H9 (cell line): ENCODE results near the gene MAML3. TPM values are rescaled to one million over a fixed set of nuclear protein-coding genes. Genes with fewer than 3 reads are reported as not detected.
"Not testable (repeated sequence)": the region's sequence is repeated elsewhere in the genome, so short reads cannot be mapped to it uniquely, and the experiment has no call there.

Experiments
- DNase-seq: peaks from one replicate; pipeline ENCODE4 v3.0.0-alpha.2; 2017
- H2AFZ ChIP-seq: one replicate; pipeline ENCODE4 v1.6.1; 2013; ENCODE audit warnings: mild to moderate bottlenecking, low read length, control low read depth, moderate library complexity
- H2AK5ac ChIP-seq: 2 replicates; pipeline ENCODE4 v1.6.1; 2013; ENCODE audit warnings: low read length, control low read depth, mixed read lengths; ENCODE audit not compliant: insufficient read length
- H2BK120ac ChIP-seq: one replicate; pipeline ENCODE4 v1.6.1; 2013; ENCODE audit warnings: low read depth, mild to moderate bottlenecking, low read length, control low read depth, inconsistent platforms; ENCODE audit not compliant: poor library complexity, severe bottlenecking
- H2BK12ac ChIP-seq: 2 replicates; pipeline ENCODE4 v1.6.1; 2013; ENCODE audit warnings: low read length, control low read depth, mixed read lengths, low read depth; ENCODE audit not compliant: insufficient read length
- H2BK15ac ChIP-seq: 2 replicates; pipeline ENCODE4 v1.6.1; 2013; ENCODE audit warnings: low read depth, low read length, control low read depth
- H2BK20ac ChIP-seq: one replicate; pipeline ENCODE4 v1.6.1; 2013; ENCODE audit warnings: low read depth, mild to moderate bottlenecking, low read length, control low read depth, inconsistent platforms; ENCODE audit not compliant: poor library complexity, severe bottlenecking
- H2BK5ac ChIP-seq: 2 replicates; pipeline ENCODE4 v1.6.1; 2013; ENCODE audit warnings: low read length, control low read depth, mixed read lengths; ENCODE audit not compliant: insufficient read length
- H3K14ac ChIP-seq: 2 replicates; pipeline ENCODE4 v1.6.1; 2013; ENCODE audit warnings: low read length, control low read depth; ENCODE audit not compliant: insufficient read depth
- H3K18ac ChIP-seq: 2 replicates; pipeline ENCODE4 v1.6.1; 2013; ENCODE audit warnings: low read depth, mild to moderate bottlenecking, mixed read lengths, low read length, control low read depth; ENCODE audit not compliant: insufficient read length
- H3K23ac ChIP-seq: 2 replicates; pipeline ENCODE4 v1.6.1; 2013; ENCODE audit warnings: low read length, control low read depth, mixed read lengths, low read depth; ENCODE audit not compliant: insufficient read length
- H3K23me2 ChIP-seq: 2 replicates; pipeline ENCODE4 v1.6.1; 2013; ENCODE audit warnings: low read depth, mild to moderate bottlenecking, mixed read lengths, low read length, control low read depth; ENCODE audit not compliant: insufficient read length, poor library complexity, severe bottlenecking
- H3K27ac ChIP-seq: 2 replicates; pipeline ENCODE4 v1.5.1; 2013; ENCODE audit warnings: low read length, control low read depth, mixed read lengths, low read depth; ENCODE audit not compliant: insufficient read length
- H3K27me3 ChIP-seq: 2 replicates; pipeline ENCODE4 v1.6.1; 2013; ENCODE audit warnings: low read length, control low read depth, inconsistent platforms; ENCODE audit not compliant: insufficient read depth
- H3K4ac ChIP-seq: 2 replicates; pipeline ENCODE4 v1.6.1; 2013; ENCODE audit warnings: low read depth, mild to moderate bottlenecking, control low read depth, inconsistent platforms, low read length, moderate library complexity
- H3K4me1 ChIP-seq: 2 replicates; pipeline ENCODE4 v1.6.1; 2013; ENCODE audit warnings: low read length, control low read depth, inconsistent platforms; ENCODE audit not compliant: insufficient read depth
- H3K4me2 ChIP-seq: 2 replicates; pipeline ENCODE4 v1.6.1; 2013; ENCODE audit warnings: low read length, control low read depth, mixed read lengths; ENCODE audit not compliant: insufficient read length, insufficient read depth
- H3K56ac ChIP-seq: 2 replicates; pipeline ENCODE4 v1.6.1; 2013; ENCODE audit warnings: low read depth, mild to moderate bottlenecking, mixed read lengths, low read length, control low read depth; ENCODE audit not compliant: insufficient read length
- H3K79me1 ChIP-seq: 2 replicates; pipeline ENCODE4 v1.6.1; 2013; ENCODE audit warnings: low read depth, mild to moderate bottlenecking, moderate library complexity, low read length, control low read depth, inconsistent platforms; ENCODE audit not compliant: insufficient read depth, poor library complexity, severe bottlenecking
- H3K79me2 ChIP-seq: 2 replicates; pipeline ENCODE4 v1.6.1; 2013; ENCODE audit warnings: low read length, control low read depth, inconsistent platforms; ENCODE audit not compliant: insufficient read depth
- H3K9ac ChIP-seq: 2 replicates; pipeline ENCODE4 v1.6.1; 2013; ENCODE audit warnings: low read length, control low read depth, mixed read lengths; ENCODE audit not compliant: insufficient read length; ENCODE audit errors: extremely low read depth
- H3K9me3 ChIP-seq: one replicate; pipeline ENCODE4 v1.6.1; 2013; ENCODE audit warnings: low read depth, low read length, inconsistent platforms; ENCODE audit not compliant: control insufficient read depth
- H3T11ph ChIP-seq: one replicate; pipeline ENCODE4 v1.6.1; 2013; ENCODE audit warnings: mild to moderate bottlenecking, low read length, control low read depth, inconsistent platforms
- H4K20me1 ChIP-seq: one replicate; pipeline ENCODE4 v1.6.1; 2013; ENCODE audit not compliant: control insufficient read depth, insufficient read length, insufficient read depth
- H4K5ac ChIP-seq: 2 replicates; pipeline ENCODE4 v1.6.1; 2013; ENCODE audit warnings: low read depth, mild to moderate bottlenecking, mixed read lengths, low read length, control low read depth; ENCODE audit not compliant: insufficient read length
- H4K8ac ChIP-seq: replicated peaks from 2 replicates; pipeline ENCODE4 v1.6.1; 2013; ENCODE audit warnings: low read length, control low read depth, mixed read lengths, low read depth; ENCODE audit not compliant: insufficient read length
- H4K91ac ChIP-seq: 2 replicates; pipeline ENCODE4 v1.6.1; 2013; ENCODE audit warnings: low read depth, mild to moderate bottlenecking, moderate library complexity, mixed read lengths, low read length, control low read depth; ENCODE audit not compliant: insufficient read length
- H3K27ac Mint-ChIP-seq, 3 experiments: 2 replicates in 2 of 3; 3 replicates in 1 of 3; pipeline ENCODE4 v1.8.0; 2020 to 2021; ENCODE audit warnings: mixed read lengths in 3 of 3, mild to moderate bottlenecking in 1 of 3, moderate library complexity in 1 of 3
- H3K27me3 Mint-ChIP-seq: 2 replicates; pipeline ENCODE4 v1.8.0; 2021; ENCODE audit warnings: low read depth, mild to moderate bottlenecking, moderate library complexity, mixed read lengths
- H3K36me3 Mint-ChIP-seq, 3 experiments: 2 replicates in 2 of 3; 3 replicates in 1 of 3; pipeline ENCODE4 v1.8.0; 2020 to 2021; ENCODE audit warnings: low read depth in 3 of 3, mixed read lengths in 3 of 3; ENCODE audit not compliant: insufficient read depth in 1 of 3
- H3K4me1 Mint-ChIP-seq, 2 experiments: 2 replicates each; pipeline ENCODE4 v1.8.0; 2020; ENCODE audit warnings: mixed read lengths in 2 of 2
- H3K4me3 Mint-ChIP-seq, 2 experiments: 2 replicates in 1 of 2; 3 replicates in 1 of 2; pipeline ENCODE4 v1.8.0; 2020 to 2021; ENCODE audit warnings: mild to moderate bottlenecking in 2 of 2, mixed read lengths in 2 of 2, moderate library complexity in 1 of 2
- H3K9me3 Mint-ChIP-seq, 2 experiments: 2 replicates in 1 of 2; 3 replicates in 1 of 2; pipeline ENCODE4 v1.8.0; 2020; ENCODE audit warnings: mild to moderate bottlenecking in 2 of 2, mixed read lengths in 2 of 2, moderate library complexity in 1 of 2
- WGBS: extraction: QIAGEN DNeasy Blood & Tissue Kit; methylation state at CpG from one replicate; pipeline ENCODE4 v1.1.7; 2013; ENCODE audit warnings: missing lambda C conversion rate, low lambda C conversion rate, mixed read lengths; ENCODE audit not compliant: insufficient read length; ENCODE audit errors: extremely low coverage; 5-methylcytosine and 5-hydroxymethylcytosine counted together
- total RNA-seq: library from RNA; stranded (reverse); gene quantifications from 2 replicates; pipeline ENCODE4 v1.2.1, GENCODE V29; 2021
- TF ChIP-seq, protein P1 (sequence below): fragments of 200-600 bp; sonication (generic); conservative IDR thresholded peaks from 3 replicates; pipeline ENCODE4 v1.8.0; 2021; ENCODE audit warnings: antibody characterized with exemption, mild to moderate bottlenecking

MAML3 gene
- total RNA-seq, 1 experiment from 2014 or later = 3.9 TPM

DNA sequence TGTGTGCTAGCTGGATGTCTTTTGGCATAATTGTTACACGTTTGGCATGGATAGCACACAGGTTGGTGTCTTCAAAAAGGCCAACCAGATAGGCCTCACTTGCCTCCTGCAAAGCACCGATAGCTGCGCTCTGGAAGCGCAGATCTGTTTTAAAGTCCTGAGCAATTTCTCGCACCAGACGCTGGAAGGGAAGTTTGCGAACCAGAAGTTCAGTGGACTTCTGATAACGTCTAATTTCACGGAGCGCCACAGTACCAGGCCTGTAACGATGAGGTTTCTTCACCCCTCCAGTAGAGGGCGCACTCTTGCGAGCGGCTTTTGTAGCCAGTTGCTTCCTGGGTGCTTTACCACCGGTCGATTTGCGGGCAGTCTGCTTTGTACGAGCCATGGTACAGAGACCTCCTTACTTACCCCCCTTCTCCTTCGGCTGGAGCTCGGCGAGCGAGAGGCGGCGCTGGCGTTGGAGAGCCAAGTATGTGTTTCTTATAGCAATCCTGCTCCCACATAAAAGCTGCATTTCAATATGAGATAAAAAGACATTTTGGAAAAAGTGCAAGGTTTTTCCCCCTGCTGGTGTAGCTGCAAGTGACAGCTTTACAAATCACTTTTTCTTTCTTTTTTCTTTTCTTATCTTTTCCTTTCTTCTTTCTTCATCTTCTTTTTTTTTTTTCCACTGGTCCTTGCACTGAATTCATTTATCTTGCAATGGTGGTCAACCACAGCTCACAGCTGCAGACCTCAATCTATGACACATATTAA lies 455.6 kb downstream of the MAML3 start:
- H4K8ac ChIP-seq, H2BK15ac ChIP-seq, H3K4me1 Mint-ChIP-seq, H3K23ac ChIP-seq, H3T11ph ChIP-seq, H2BK20ac ChIP-seq, H2BK12ac ChIP-seq, H3K27ac ChIP-seq, H3K27ac Mint-ChIP-seq, H3K79me1 ChIP-seq, H4K91ac ChIP-seq, H3K4me3 Mint-ChIP-seq, H3K23me2 ChIP-seq, H2AK5ac ChIP-seq, H2BK120ac ChIP-seq, DNase-seq, H3K9me3 ChIP-seq, H3K27me3 Mint-ChIP-seq, H4K20me1 ChIP-seq, H3K36me3 Mint-ChIP-seq, H3K9me3 Mint-ChIP-seq, H3K4me1 ChIP-seq, H2AFZ ChIP-seq, H3K9ac ChIP-seq, H3K56ac ChIP-seq, H3K14ac ChIP-seq, H3K4me2 ChIP-seq, H3K79me2 ChIP-seq, H2BK5ac ChIP-seq, H3K4ac ChIP-seq, H4K5ac ChIP-seq, H3K27me3 ChIP-seq, H3K18ac ChIP-seq: not testable (repeated sequence)
- TF ChIP-seq, protein P1, sequence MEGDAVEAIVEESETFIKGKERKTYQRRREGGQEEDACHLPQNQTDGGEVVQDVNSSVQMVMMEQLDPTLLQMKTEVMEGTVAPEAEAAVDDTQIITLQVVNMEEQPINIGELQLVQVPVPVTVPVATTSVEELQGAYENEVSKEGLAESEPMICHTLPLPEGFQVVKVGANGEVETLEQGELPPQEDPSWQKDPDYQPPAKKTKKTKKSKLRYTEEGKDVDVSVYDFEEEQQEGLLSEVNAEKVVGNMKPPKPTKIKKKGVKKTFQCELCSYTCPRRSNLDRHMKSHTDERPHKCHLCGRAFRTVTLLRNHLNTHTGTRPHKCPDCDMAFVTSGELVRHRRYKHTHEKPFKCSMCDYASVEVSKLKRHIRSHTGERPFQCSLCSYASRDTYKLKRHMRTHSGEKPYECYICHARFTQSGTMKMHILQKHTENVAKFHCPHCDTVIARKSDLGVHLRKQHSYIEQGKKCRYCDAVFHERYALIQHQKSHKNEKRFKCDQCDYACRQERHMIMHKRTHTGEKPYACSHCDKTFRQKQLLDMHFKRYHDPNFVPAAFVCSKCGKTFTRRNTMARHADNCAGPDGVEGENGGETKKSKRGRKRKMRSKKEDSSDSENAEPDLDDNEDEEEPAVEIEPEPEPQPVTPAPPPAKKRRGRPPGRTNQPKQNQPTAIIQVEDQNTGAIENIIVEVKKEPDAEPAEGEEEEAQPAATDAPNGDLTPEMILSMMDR = peak; percentile 58
- no CpG with 5 or more reads among the region's 25 CpGs for WGBS
